GM23338 (cell line): ENCODE results near the gene STAT5B. TPM values are rescaled to one million over a fixed set of nuclear protein-coding genes. Genes with fewer than 3 reads are reported as not detected.
"Not testable (repeated sequence)": the region's sequence is repeated elsewhere in the genome, so short reads cannot be mapped to it uniquely, and the experiment has no call there.

ENCODE experiments used
- ATAC-seq: fragments of 200-7000 bp; cut with Tn5 transposase; 3 replicates; pipeline ENCODE4 v1.9.1; 2020
- DNase-seq: peaks from one replicate; pipeline ENCODE4 v3.0.0-alpha.2; 2015; ENCODE audit warnings: low spot score
- H2AFZ ChIP-seq: fragments of 200-600 bp; sonication (generic); 2 replicates; pipeline ENCODE4 v1.8.0; 2016; ENCODE audit warnings: antibody characterized with exemption, mild to moderate bottlenecking, moderate library complexity
- H3F3A ChIP-seq: fragments of 200-600 bp; sonication (generic); replicated peaks from 2 replicates; pipeline ENCODE4 v1.8.0; 2017; ENCODE audit warnings: antibody characterized with exemption, mixed run types, low read depth
- H3K27ac ChIP-seq: fragments of 200-600 bp; sonication (generic); 2 replicates; pipeline ENCODE4 v1.6.1; 2016; ENCODE audit warnings: low read depth
- H3K27me3 ChIP-seq: fragments of 200-600 bp; sonication (generic); 2 replicates; pipeline ENCODE4 v1.8.0; 2016; ENCODE audit warnings: mild to moderate bottlenecking, mixed run types, moderate library complexity; ENCODE audit not compliant: insufficient read depth
- H3K36me3 ChIP-seq: fragments of 200-600 bp; sonication (generic); 2 replicates; pipeline ENCODE4 v1.8.0; 2016; ENCODE audit warnings: mild to moderate bottlenecking; ENCODE audit not compliant: insufficient read depth
- H3K4me1 ChIP-seq: fragments of 200-600 bp; sonication (generic); 2 replicates; pipeline ENCODE4 v1.8.0; 2016; ENCODE audit warnings: mild to moderate bottlenecking, moderate library complexity; ENCODE audit not compliant: insufficient read depth
- H3K4me2 ChIP-seq: fragments of 200-600 bp; sonication (generic); 2 replicates; pipeline ENCODE4 v1.7.1; 2017; ENCODE audit warnings: mixed run types
- H3K4me3 ChIP-seq: fragments of 200-600 bp; sonication (generic); 2 replicates; pipeline ENCODE4 v1.6.1; 2016; ENCODE audit warnings: mixed run types
- H3K79me2 ChIP-seq: fragments of 200-600 bp; sonication (generic); replicated peaks from 2 replicates; pipeline ENCODE4 v1.8.0; 2017; ENCODE audit warnings: mild to moderate bottlenecking; ENCODE audit not compliant: insufficient read depth
- H3K9me2 ChIP-seq: fragments of 200-600 bp; sonication (generic); 2 replicates; pipeline ENCODE4 v1.8.0; 2017; ENCODE audit not compliant: insufficient read depth
- H4K20me1 ChIP-seq: fragments of 200-600 bp; sonication (generic); replicated peaks from 2 replicates; pipeline ENCODE4 v1.8.0; 2017; ENCODE audit warnings: mild to moderate bottlenecking; ENCODE audit not compliant: insufficient read depth
- H3K27ac Mint-ChIP-seq: 2 replicates; pipeline ENCODE4 v1.8.0; 2020; ENCODE audit warnings: inconsistent platforms, mild to moderate bottlenecking, moderate library complexity, mixed read lengths
- H3K27me3 Mint-ChIP-seq: 3 replicates; pipeline ENCODE4 v1.8.0; 2022; ENCODE audit warnings: low read depth, mild to moderate bottlenecking, moderate library complexity, mixed read lengths, inconsistent platforms; ENCODE audit not compliant: insufficient read depth, poor library complexity
- H3K36me3 Mint-ChIP-seq: 3 replicates; pipeline ENCODE4 v1.8.0; 2021; ENCODE audit warnings: low read depth, mild to moderate bottlenecking, inconsistent platforms, moderate library complexity, mixed read lengths
- H3K4me1 Mint-ChIP-seq: 3 replicates; pipeline ENCODE4 v1.8.0; 2020; ENCODE audit warnings: mild to moderate bottlenecking, inconsistent platforms, mixed read lengths
- H3K4me3 Mint-ChIP-seq: 3 replicates; pipeline ENCODE4 v1.8.0; 2021; ENCODE audit warnings: moderate library complexity, mild to moderate bottlenecking, inconsistent platforms, mixed read lengths
- H3K9me3 Mint-ChIP-seq: 3 replicates; pipeline ENCODE4 v1.8.0; 2020; ENCODE audit warnings: moderate library complexity, mild to moderate bottlenecking, inconsistent platforms, mixed read lengths
- ETS1 ChIP-seq: IDR thresholded peaks from 2 replicates; pipeline ENCODE4 v1.6.1; 2016; ENCODE audit warnings: antibody characterized with exemption
- EZH2 ChIP-seq: fragments of 200-600 bp; sonication (generic); IDR thresholded peaks from one replicate; pipeline ENCODE4 v1.8.0; 2017; ENCODE audit warnings: antibody characterized with exemption, mild to moderate bottlenecking, low read depth; ENCODE audit not compliant: unreplicated experiment
- REST ChIP-seq: IDR thresholded peaks from one replicate; pipeline ENCODE4 v1.6.1; 2018; ENCODE audit warnings: antibody characterized with exemption; ENCODE audit not compliant: unreplicated experiment
- ZNF462 ChIP-seq: fragments of 250-450 bp; sonication (Bioruptor Pico); IDR thresholded peaks from 2 replicates; pipeline ENCODE4 v1.5.0; 2020; ENCODE audit warnings: mild to moderate bottlenecking, moderate library complexity
- polyA plus RNA-seq: library from polyadenylated mRNA; unstranded; fragments of >200 nt; fragmentation: Nextera tagmentation; extraction: Ambion mirVana; gene quantifications from 2 replicates; pipeline ENCODE4 v1.2.1, GENCODE V29; 2016
- total RNA-seq: library from RNA; depleted of rRNA; stranded (reverse); fragments of >200 nt; shearing (Covaris generic); gene quantifications from 2 replicates; pipeline ENCODE4 v1.2.3, GENCODE V29; 2014

Gene STAT5B
- total and polyA plus RNA-seq, 2 experiments from 2014 or later: 13.9 to 60.5 TPM

GRCh38 chr17:42241871-42242270, 34.3 kb downstream of the STAT5B start (continued):
- TF ChIP-seq ZNF462 (CRISPR knock-in tag): no peak
- no peak for TF ChIP-seq EZH2
- no peak for TF ChIP-seq REST
- no peak for TF ChIP-seq ETS1

- H3K9me2 ChIP-seq: not testable (repeated sequence)
These were observed 35.3 kb downstream of the STAT5B start for GRCh38 chr17:42240863-42241262.

More at GRCh38 chr17:42240863-42241262, 35.3 kb downstream of the STAT5B start:
- not testable (repeated sequence) for H3K4me3 ChIP-seq, H3K27ac ChIP-seq, H3K36me3 ChIP-seq, H3K4me2 ChIP-seq, H3K9me3 Mint-ChIP-seq, H2AFZ ChIP-seq, H3K4me1 ChIP-seq, H3K27me3 Mint-ChIP-seq, DNase-seq, H3K36me3 Mint-ChIP-seq, H3F3A ChIP-seq, H3K27me3 ChIP-seq, H3K4me1 Mint-ChIP-seq, ATAC-seq, H3K4me3 Mint-ChIP-seq, H3K27ac Mint-ChIP-seq
- Histone ChIP-seq H3K79me2 (peaks cover 65% of the 10 kb centered on the region), H4K20me1 (peaks cover 15% of the 10 kb centered on the region)
